HG03442 (cell line): ENCODE measurements around the gene SLN.
A peak's percentile ranks its signal among the peaks of the same experiment; 100 is the strongest.

Source experiments
- ATAC-seq: cut with Tn5 transposase; IDR thresholded peaks from one replicate; pipeline ENCODE4 v1.9.1; 2021; ENCODE audit warnings: mild to moderate bottlenecking, moderate library complexity; ENCODE audit not compliant: unreplicated experiment

Gene SLN

DNA sequence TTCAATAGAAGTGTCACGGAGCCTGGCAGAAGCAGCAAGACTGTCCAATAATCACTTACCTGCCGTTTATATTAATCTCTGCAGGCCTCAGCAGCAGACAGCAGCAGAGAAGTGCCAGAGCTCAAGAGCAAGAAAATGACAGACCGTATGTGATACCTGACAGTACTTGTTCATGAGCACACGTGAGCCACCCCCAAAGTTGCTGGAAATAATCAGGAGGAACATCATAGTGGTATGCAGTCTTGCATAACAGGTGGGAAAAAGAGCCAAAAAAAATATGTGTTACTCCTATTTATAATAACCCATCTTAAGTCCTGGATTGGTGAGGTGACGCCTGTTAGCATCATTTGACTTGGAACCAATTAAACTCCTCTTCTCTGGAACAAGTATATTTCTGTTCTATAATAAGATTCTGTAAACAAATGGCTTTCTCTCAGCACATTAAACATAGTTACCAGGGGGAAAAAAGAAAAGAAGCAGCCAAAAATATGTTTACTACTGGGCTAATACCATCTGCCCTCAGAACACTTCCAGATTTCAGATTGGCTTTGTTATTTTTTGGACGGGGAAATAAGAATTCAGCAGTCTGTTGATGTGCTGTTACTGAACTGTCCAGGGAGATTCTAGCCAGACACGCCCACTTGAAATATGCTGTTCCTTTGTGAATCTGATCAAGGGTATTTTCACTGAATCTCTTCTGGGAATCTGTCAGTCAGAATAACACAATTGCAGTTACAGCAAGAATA, 7.9 kb upstream of the SLN start:
- no peak for ATAC-seq

DNA sequence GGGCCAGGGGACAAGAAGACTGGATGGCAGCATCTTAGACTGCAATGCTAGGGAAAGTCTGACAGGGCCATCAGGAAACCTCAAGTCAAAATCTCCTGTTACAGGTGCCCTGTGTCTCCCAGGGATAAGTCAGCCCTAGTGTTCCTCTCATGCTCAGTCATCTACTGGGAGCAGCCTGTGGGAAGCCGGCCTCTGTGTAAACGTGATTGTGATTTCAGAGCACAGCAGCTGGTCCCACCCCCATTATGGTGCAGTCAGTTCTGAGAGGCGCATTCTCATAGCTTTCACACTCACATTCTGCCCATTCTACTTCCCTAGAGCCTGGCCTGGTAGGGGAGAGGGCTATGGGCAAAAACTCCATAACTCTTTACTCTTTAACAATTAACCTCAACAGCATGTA, 7.2 kb upstream of the SLN start:
- no peak for ATAC-seq

DNA sequence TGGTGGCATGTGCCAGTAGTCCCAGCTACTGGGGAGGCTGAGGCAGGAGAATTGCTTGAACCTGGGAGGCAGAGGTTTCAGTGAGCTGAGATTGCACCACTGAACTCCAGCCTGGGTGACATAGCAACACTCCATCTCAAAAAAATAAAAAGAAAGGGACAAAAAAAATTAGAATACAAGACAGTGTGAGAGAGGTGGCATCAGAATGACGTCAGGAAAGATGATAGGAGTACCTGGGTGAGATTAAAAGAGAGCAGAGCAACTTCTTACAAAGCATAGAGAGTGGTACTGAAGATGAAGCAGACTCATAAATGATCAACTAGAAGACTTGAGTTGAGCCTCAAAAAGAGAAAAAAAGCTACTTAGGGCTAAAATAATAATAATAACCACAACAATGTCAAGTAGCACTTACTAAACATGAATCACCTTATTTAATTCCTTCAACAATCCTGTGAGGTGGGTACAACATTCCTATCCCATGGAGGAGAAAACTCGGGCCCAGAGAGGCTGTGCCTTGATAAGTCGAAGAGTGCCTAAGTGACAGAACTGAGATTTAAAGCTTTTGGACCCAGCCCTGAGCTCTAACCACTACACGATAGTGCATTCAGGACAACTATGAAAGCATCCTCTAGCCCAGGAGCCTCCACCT, 5.2 kb upstream of the SLN start:
- no peak for ATAC-seq

DNA sequence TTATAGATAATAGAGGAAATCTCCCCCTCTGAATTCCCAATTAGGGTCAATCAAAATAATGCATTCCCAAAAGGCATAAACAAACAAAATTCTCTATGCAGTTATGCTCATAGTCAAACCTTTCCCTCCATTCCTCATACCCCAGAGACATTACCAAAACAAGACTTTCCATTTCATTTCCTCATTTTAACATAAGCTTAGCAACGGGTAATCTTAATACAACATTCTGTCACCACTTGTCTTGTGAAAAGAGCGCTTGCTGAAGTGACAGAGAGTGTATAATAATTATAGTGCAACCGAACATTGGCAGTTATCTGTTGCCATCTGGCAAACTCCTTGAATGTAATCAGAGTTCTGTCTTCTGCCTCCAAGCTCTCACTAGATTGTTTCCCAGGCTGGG, 1.2 kb upstream of the SLN start:
- ATAC-seq = no peak

GRCh38 chr11:107710301-107710700, 1.6 kb downstream of the SLN start:
- ATAC-seq = no peak

DNA sequence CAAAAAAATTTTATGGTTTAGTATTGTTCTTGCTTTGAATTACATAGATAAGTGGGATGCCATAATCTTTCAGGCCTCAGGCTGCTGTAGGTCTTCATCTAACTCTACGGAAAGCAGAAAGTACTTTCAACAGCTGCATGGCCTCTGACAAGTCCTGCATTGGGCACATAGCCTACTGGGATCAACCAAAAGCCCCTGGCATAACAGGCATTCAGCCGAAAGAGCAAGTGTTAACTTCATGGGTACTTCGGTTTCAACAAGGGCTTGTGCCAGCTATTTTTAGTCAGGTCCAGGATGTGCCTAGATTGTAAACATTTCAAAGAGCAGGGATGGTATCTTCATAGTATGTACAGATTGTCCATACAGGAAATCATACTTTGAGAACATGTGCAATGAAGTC, 3.1 kb downstream of the SLN start:
- ATAC-seq = no peak

GRCh38 chr11:107707807-107708206, 4.0 kb downstream of the SLN start:
- ATAC-seq = no peak

GRCh38 chr11:107707215-107707671, 4.6 kb downstream of the SLN start:
- no peak for ATAC-seq

GRCh38 chr11:107706531-107706930, 5.3 kb downstream of the SLN start:
- no peak for ATAC-seq

DNA sequence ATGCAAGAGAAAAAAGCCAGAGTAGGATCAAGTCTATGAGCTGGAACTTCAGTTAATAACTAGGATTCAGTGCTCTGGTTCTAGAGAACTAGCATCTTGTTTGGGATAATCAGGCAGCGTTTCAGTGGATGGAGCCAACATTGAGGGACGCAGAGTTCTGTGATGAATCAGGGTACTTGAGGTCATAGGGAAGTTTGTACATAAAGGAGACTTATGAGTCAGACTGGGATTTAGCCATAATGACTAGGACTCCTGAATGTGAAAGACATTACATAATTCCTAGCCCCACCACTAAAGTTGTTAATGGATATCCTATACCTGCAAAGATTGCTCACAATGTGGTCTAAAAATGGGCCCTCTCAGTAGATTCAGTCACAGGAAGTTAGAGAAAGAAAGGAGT, 6.8 kb downstream of the SLN start:
- ATAC-seq = no peak

GRCh38 chr11:107704451-107704850, 7.4 kb downstream of the SLN start:
- ATAC-seq = no peak

- ATAC-seq = no peak
These were observed 9.1 kb downstream of the SLN start for GRCh38 chr11:107702723-107703122.

DNA sequence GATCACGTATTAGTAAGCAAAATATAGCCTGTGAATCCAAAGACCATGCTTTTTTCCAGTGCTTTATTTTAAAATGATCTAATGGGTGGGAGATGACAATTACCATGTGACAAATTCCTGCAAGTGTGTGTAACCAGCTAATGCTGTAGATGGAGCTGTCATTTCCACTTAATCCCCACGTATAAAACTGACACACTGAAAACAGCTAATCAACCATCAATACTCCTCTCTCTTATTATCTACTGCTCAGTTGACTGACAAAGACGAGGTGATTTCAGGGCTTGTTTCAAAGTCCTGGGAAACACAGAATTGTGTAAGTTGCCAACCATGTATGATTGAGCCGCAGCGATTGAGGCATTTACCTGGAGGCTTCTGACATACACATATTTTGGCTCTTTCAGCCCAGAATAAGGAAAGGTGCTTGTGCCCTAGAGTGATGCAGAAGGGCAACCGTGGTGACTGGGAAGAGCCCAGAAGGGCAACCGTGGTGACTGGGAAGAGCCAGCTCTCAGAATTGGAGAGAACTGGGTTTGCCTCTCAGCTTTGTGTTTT, 9.7 kb downstream of the SLN start:
- ATAC-seq = no peak

DNA sequence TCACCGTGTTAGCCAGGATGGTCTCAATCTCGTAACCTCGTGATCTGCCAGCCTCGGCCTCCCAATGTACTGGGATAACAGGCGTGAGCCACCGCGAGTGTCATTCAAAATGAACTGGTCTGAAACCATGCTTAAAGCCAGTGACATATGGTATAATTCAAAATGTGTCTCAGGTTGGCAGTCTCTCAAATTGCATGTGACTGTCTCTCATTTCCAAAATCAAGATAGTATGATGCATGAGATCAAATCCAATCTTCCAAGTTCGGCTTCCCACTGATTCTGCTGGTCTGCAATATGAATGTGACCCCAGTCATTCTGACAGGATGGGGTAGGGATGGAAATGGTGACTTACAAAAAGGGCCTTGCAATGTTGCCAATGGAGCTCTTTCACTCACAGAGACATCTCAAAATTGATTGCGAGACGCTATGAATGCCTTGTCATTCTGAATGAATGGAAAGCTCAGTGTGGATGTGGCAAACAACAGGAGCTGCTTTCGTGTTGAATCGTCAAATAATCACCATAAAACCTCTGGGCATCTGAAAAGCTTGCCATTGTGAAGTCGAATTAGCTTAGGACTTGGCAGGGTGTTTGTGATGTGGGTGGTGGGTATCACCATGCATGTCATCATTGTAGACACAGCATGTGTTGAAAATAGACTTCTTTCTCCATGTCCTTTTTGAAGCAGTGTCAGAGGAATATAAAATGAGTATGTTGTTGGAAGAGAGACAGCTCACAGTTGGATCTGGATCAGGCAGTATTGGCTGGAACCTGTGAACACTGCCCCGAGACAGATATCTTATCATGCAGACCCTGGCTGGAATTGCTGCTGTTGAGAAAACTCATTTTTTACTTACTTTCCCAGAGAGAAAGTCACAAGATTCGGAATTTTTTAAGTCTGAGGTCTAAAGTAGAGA, 12.2 kb downstream of the SLN start:
- no peak for ATAC-seq

GRCh38 chr11:107697291-107697690, 14.6 kb downstream of the SLN start:
- no peak for ATAC-seq

- no peak for ATAC-seq
These were observed 15.7 kb downstream of the SLN start for GRCh38 chr11:107696140-107696539.

DNA sequence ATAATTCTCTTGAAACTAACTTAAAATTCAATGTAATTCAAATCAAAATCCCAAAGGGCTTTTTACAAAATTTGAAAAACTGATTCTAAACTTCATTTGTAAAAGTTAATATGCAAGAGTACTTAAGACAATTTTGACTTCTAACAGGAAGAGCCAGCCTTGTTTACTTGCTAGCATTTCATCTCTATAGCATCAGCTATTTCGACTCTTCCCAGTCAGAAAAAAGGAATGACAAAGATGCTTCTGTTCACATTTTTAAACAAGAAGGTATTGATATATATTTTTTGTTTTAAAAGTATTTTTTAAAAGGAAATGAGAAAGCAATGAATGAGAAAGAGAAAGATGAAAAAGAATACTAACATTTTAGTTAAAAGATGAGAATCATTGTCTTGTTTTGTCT, 16.4 kb downstream of the SLN start:
- no peak for ATAC-seq

GRCh38 chr11:107691000-107691750, 20.7 kb downstream of the SLN start:
- no peak for ATAC-seq

- peak; percentile 78 for ATAC-seq
These were observed 22.3 kb downstream of the SLN start for GRCh38 chr11:107689317-107690202.
